ENCODE data around the gene IQGAP2. TPM values are rescaled to one million over a fixed set of nuclear protein-coding genes. Genes with fewer than 3 reads are reported as not detected.

IQGAP2 gene
- total and polyA plus RNA-seq, 2 of the 8 experiments (the other 6 are each of a cell fraction or from before 2014, with no cell fraction given) = 19.7 to 66.0 TPM

GRCh38 chr5:76389513-76390154, 13.5 kb upstream of the IQGAP2 start:
- ChIA-PET CTCF (ENCODE audit: partially characterized antibody) (interaction anchor here (0.6 to 2.5 kb wide), 9 partner anchors 11 to 229 kb away, joined by 3 to 10 read pairs (median 4); partner anchors contain the start of gene IQGAP2), POLR2A (ENCODE audit: partially characterized antibody) (no interaction called here)
- Histone ChIP-seq H2BK20ac (ENCODE audit: low read length) (no peak overlapping the region), H3K14ac (ENCODE audit: insufficient read length) (no peak overlapping the region), H3K4ac (replicated peaks; ENCODE audit: insufficient read length, low read depth, low read length) (no peak overlapping the region), H2AK5ac (ENCODE audit: low read depth, low read length) (no peak overlapping the region), H3K4me3 (ENCODE audit: extremely low read depth in 1 of 4, insufficient read depth in 2 of 4, low read depth in 3 of 4, low read length in 4 of 4) (no peak overlapping the region), H2AFZ (ENCODE audit: low read length) (no peak overlapping the region), H3K27ac (ENCODE audit: low read depth, low read length) (no peak overlapping the region), H3K9me3 (ENCODE audit: insufficient read depth in 2 of 2, low read depth in 1 of 2, low read length in 1 of 2) (no peaks in the 10 kb centered on the region), H2BK15ac (ENCODE audit: low read length) (no peak overlapping the region), H3K9ac (replicated peaks in 1 of 4; ENCODE audit: extremely low read depth in 1 of 4, low read depth in 3 of 4, low read length in 3 of 4) (no peak overlapping the region), H2BK5ac (ENCODE audit: low read depth, low read length) (no peak overlapping the region), H3K23me2 (ENCODE audit: low read depth, low read length) (no peaks in the 10 kb centered on the region), H3K4me1 (replicated peaks in 1 of 4; ENCODE audit: control insufficient read depth in 3 of 4, insufficient read depth in 4 of 4, low read length in 3 of 4) (peaks cover 0 to 5% (median 4%) of the 10 kb centered on the region in 4 experiments; a peak in 3 of 7 replicates), H3K79me2 (ENCODE audit: control insufficient read depth in 1 of 2, insufficient read depth in 2 of 2, low read length in 2 of 2) (no peaks in the 10 kb centered on the region), H3K18ac (ENCODE audit: extremely low read depth, low read length) (no peak overlapping the region), H3K79me1 (ENCODE audit: low read depth, low read length) (no peaks in the 10 kb centered on the region), H4K5ac (ENCODE audit: insufficient read length, low read depth, low read length) (no peak overlapping the region), H3K36me3 (ENCODE audit: control insufficient read depth in 2 of 4, insufficient read depth in 4 of 4, low read length in 3 of 4) (no peaks in the 10 kb centered on the region), H4K20me1 (replicated peaks in 1 of 2; ENCODE audit: control insufficient read depth in 1 of 2, insufficient read depth in 2 of 2, low read length in 2 of 2) (no peaks in the 10 kb centered on the region), H4K91ac (replicated peaks; ENCODE audit: insufficient read length, low read length) (no peak overlapping the region), H3K27me3 (replicated peaks in 1 of 4; ENCODE audit: control insufficient read depth in 3 of 4, extremely low read depth in 1 of 4, insufficient read depth in 3 of 4, low read length in 3 of 4) (no peaks in the 10 kb centered on the region), H3K56ac (replicated peaks; ENCODE audit: insufficient read length, low read depth, low read length) (no peak overlapping the region), H2BK12ac (ENCODE audit: low read depth, low read length) (no peak overlapping the region), H4K8ac (ENCODE audit: extremely low read depth, insufficient read depth, low read length) (no peak overlapping the region), H3K4me2 (ENCODE audit: insufficient read depth in 1 of 2, low read depth in 2 of 2, low read length in 2 of 2) (no peak overlapping the region), H2BK120ac (replicated peaks; ENCODE audit: low read depth, low read length) (no peak overlapping the region), H3K23ac (ENCODE audit: insufficient read length) (no peak overlapping the region)
- DNase-seq (ENCODE audit: low read depth in 1 of 2, low spot score in 2 of 2) (no peak), FAIRE-seq (no peak)
- TF ChIP-seq SP2 (IDR thresholded peaks at IDR 0.05; ENCODE audit: low read length) (no peak), MAFK (IDR thresholded peaks at IDR 0.05; ENCODE audit: low read depth, low read length) (no peak), CREB1 (IDR thresholded peaks at IDR 0.05) (no peak), RAD21 (IDR thresholded peaks at IDR 0.05 in 1 of 2, conservative IDR thresholded peaks at IDR 0.05 in 1 of 2; ENCODE audit: low read depth in 2 of 2, low read length in 2 of 2) (no peak), HDAC6 (IDR thresholded peaks at IDR 0.05; ENCODE audit: low read depth, low read length) (no peak), SRF (IDR thresholded peaks at IDR 0.05; ENCODE audit: low read depth, low read length) (no peak), NRF1 (IDR thresholded peaks at IDR 0.05; ENCODE audit: low read depth, low read length) (no peak), CBX8 (IDR thresholded peaks at IDR 0.05; ENCODE audit: borderline replicate concordance, low read depth, low read length) (no peak), SIX5 (IDR thresholded peaks at IDR 0.05; ENCODE audit: low read depth, low read length) (no peak), ASH2L (IDR thresholded peaks at IDR 0.05; ENCODE audit: low read length) (no peak), EP300 (IDR thresholded peaks at IDR 0.05; ENCODE audit: borderline replicate concordance in 1 of 2, low read depth in 2 of 2, low read length in 2 of 2) (no peak)
- 95% methylated on average over 12 of the region's 13 CpGs; no CpG with 5 or more reads in 1 of the 2 experiments for WGBS, 2 experiments (ENCODE audit: extremely low coverage in 1 of 2, insufficient coverage in 1 of 2, insufficient read length in 1 of 2, insufficient replicate concordance in 2 of 2, low coverage in 1 of 2, low lambda C conversion rate in 2 of 2, missing lambda C conversion rate in 1 of 2)

Measured in H1 (cell line).